GM23338 (cell line): ENCODE measurements around the gene UTS2. TPM values are rescaled to one million over a fixed set of nuclear protein-coding genes. Genes with fewer than 3 reads are reported as not detected.
A peak's percentile ranks its signal among the peaks of the same experiment; 100 is the strongest.

Source experiments
- ATAC-seq: fragments of 200-7000 bp; cut with Tn5 transposase; 3 replicates; pipeline ENCODE4 v1.9.1; 2020
- DNase-seq: peaks from one replicate; pipeline ENCODE4 v3.0.0-alpha.2; 2015; ENCODE audit warnings: low spot score
- H2AFZ ChIP-seq: fragments of 200-600 bp; sonication (generic); 2 replicates; pipeline ENCODE4 v1.8.0; 2016; ENCODE audit warnings: antibody characterized with exemption, mild to moderate bottlenecking, moderate library complexity
- H3F3A ChIP-seq: fragments of 200-600 bp; sonication (generic); replicated peaks from 2 replicates; pipeline ENCODE4 v1.8.0; 2017; ENCODE audit warnings: antibody characterized with exemption, mixed run types, low read depth
- H3K27ac ChIP-seq: fragments of 200-600 bp; sonication (generic); 2 replicates; pipeline ENCODE4 v1.6.1; 2016; ENCODE audit warnings: low read depth
- H3K27me3 ChIP-seq: fragments of 200-600 bp; sonication (generic); 2 replicates; pipeline ENCODE4 v1.8.0; 2016; ENCODE audit warnings: mild to moderate bottlenecking, mixed run types, moderate library complexity; ENCODE audit not compliant: insufficient read depth
- H3K36me3 ChIP-seq: fragments of 200-600 bp; sonication (generic); 2 replicates; pipeline ENCODE4 v1.8.0; 2016; ENCODE audit warnings: mild to moderate bottlenecking; ENCODE audit not compliant: insufficient read depth
- H3K4me1 ChIP-seq: fragments of 200-600 bp; sonication (generic); 2 replicates; pipeline ENCODE4 v1.8.0; 2016; ENCODE audit warnings: mild to moderate bottlenecking, moderate library complexity; ENCODE audit not compliant: insufficient read depth
- H3K4me2 ChIP-seq: fragments of 200-600 bp; sonication (generic); 2 replicates; pipeline ENCODE4 v1.7.1; 2017; ENCODE audit warnings: mixed run types
- H3K4me3 ChIP-seq: fragments of 200-600 bp; sonication (generic); 2 replicates; pipeline ENCODE4 v1.6.1; 2016; ENCODE audit warnings: mixed run types
- H3K79me2 ChIP-seq: fragments of 200-600 bp; sonication (generic); replicated peaks from 2 replicates; pipeline ENCODE4 v1.8.0; 2017; ENCODE audit warnings: mild to moderate bottlenecking; ENCODE audit not compliant: insufficient read depth
- H3K9me2 ChIP-seq: fragments of 200-600 bp; sonication (generic); 2 replicates; pipeline ENCODE4 v1.8.0; 2017; ENCODE audit not compliant: insufficient read depth
- H4K20me1 ChIP-seq: fragments of 200-600 bp; sonication (generic); replicated peaks from 2 replicates; pipeline ENCODE4 v1.8.0; 2017; ENCODE audit warnings: mild to moderate bottlenecking; ENCODE audit not compliant: insufficient read depth
- H3K27ac Mint-ChIP-seq: 2 replicates; pipeline ENCODE4 v1.8.0; 2020; ENCODE audit warnings: inconsistent platforms, mild to moderate bottlenecking, moderate library complexity, mixed read lengths
- H3K27me3 Mint-ChIP-seq: 3 replicates; pipeline ENCODE4 v1.8.0; 2022; ENCODE audit warnings: low read depth, mild to moderate bottlenecking, moderate library complexity, mixed read lengths, inconsistent platforms; ENCODE audit not compliant: insufficient read depth, poor library complexity
- H3K36me3 Mint-ChIP-seq: 3 replicates; pipeline ENCODE4 v1.8.0; 2021; ENCODE audit warnings: low read depth, mild to moderate bottlenecking, inconsistent platforms, moderate library complexity, mixed read lengths
- H3K4me1 Mint-ChIP-seq: 3 replicates; pipeline ENCODE4 v1.8.0; 2020; ENCODE audit warnings: mild to moderate bottlenecking, inconsistent platforms, mixed read lengths
- H3K4me3 Mint-ChIP-seq: 3 replicates; pipeline ENCODE4 v1.8.0; 2021; ENCODE audit warnings: moderate library complexity, mild to moderate bottlenecking, inconsistent platforms, mixed read lengths
- H3K9me3 Mint-ChIP-seq: 3 replicates; pipeline ENCODE4 v1.8.0; 2020; ENCODE audit warnings: moderate library complexity, mild to moderate bottlenecking, inconsistent platforms, mixed read lengths
- CREB1 ChIP-seq: fragments of 250-450 bp; sonication (Bioruptor Pico); IDR thresholded peaks from 2 replicates; pipeline ENCODE4 v1.5.0; 2020; ENCODE audit warnings: low read depth, mild to moderate bottlenecking, moderate library complexity
- ETS1 ChIP-seq: IDR thresholded peaks from 2 replicates; pipeline ENCODE4 v1.6.1; 2016; ENCODE audit warnings: antibody characterized with exemption
- EZH2 ChIP-seq: fragments of 200-600 bp; sonication (generic); IDR thresholded peaks from one replicate; pipeline ENCODE4 v1.8.0; 2017; ENCODE audit warnings: antibody characterized with exemption, mild to moderate bottlenecking, low read depth; ENCODE audit not compliant: unreplicated experiment
- EZH2phosphoT487 ChIP-seq: fragments of 200-600 bp; sonication (generic); IDR thresholded peaks from one replicate; pipeline ENCODE4 v1.8.1; 2018; ENCODE audit warnings: antibody characterized with exemption; ENCODE audit not compliant: unreplicated experiment
- POLR2AphosphoS5 ChIP-seq: IDR thresholded peaks from 2 replicates; pipeline ENCODE4 v1.6.1; 2016; ENCODE audit warnings: antibody characterized with exemption, low read depth
- REST ChIP-seq: IDR thresholded peaks from one replicate; pipeline ENCODE4 v1.6.1; 2018; ENCODE audit warnings: antibody characterized with exemption; ENCODE audit not compliant: unreplicated experiment
- STAT1 ChIP-seq: IDR thresholded peaks from one replicate; pipeline ENCODE4 v1.6.1; 2016; ENCODE audit warnings: antibody characterized with exemption; ENCODE audit not compliant: unreplicated experiment
- ZNF114 ChIP-seq: fragments of 250-450 bp; sonication (Bioruptor Pico); IDR thresholded peaks from 2 replicates; pipeline ENCODE4 v1.5.0; 2020; ENCODE audit warnings: mild to moderate bottlenecking, moderate library complexity
- ZNF462 ChIP-seq: fragments of 250-450 bp; sonication (Bioruptor Pico); IDR thresholded peaks from 2 replicates; pipeline ENCODE4 v1.5.0; 2020; ENCODE audit warnings: mild to moderate bottlenecking, moderate library complexity
- polyA plus RNA-seq: library from polyadenylated mRNA; unstranded; fragments of >200 nt; fragmentation: Nextera tagmentation; extraction: Ambion mirVana; gene quantifications from 2 replicates; pipeline ENCODE4 v1.2.1, GENCODE V29; 2016
- total RNA-seq: library from RNA; depleted of rRNA; stranded (reverse); fragments of >200 nt; shearing (Covaris generic); gene quantifications from 2 replicates; pipeline ENCODE4 v1.2.3, GENCODE V29; 2014

Gene UTS2
- total and polyA plus RNA-seq, 2 experiments from 2014 or later = not detected

GRCh38 chr1:7827126-7827955, 25.5 kb downstream of the UTS2 start (continued):
- TF ChIP-seq EZH2phosphoT487 = no peak
- TF ChIP-seq REST = no peak
- no peak for TF ChIP-seq POLR2AphosphoS5
- TF ChIP-seq STAT1 = no peak
- no peak for TF ChIP-seq EZH2

- H3K9me3 Mint-ChIP-seq = no peaks in the 10 kb centered on the region
- Histone ChIP-seq H3K27ac (no peak overlapping the region), H2AFZ (no peak overlapping the region), H3K4me3 (no peak overlapping the region), H3K4me2 (no peak overlapping the region), H3K27me3 (no peaks in the 10 kb centered on the region), H3F3A (no peaks in the 10 kb centered on the region), H3K4me1 (no peaks in the 10 kb centered on the region), H3K9me2 (no peaks in the 10 kb centered on the region), H3K36me3 (peaks cover 12% of the 10 kb centered on the region; the same call in 1 of the 2 replicates), H4K20me1 (no peaks in the 10 kb centered on the region), H3K79me2 (no peaks in the 10 kb centered on the region)
- H3K4me3 Mint-ChIP-seq = no peak overlapping the region
- H3K27me3 Mint-ChIP-seq = peaks cover 3% of the 10 kb centered on the region
- no peak for ATAC-seq
- no peak for TF ChIP-seq CREB1
- TF ChIP-seq POLR2AphosphoS5 = no peak
- no peak for TF ChIP-seq ZNF114 (CRISPR knock-in tag)
- DNase-seq = no peak
- H3K36me3 Mint-ChIP-seq = peaks cover 10% of the 10 kb centered on the region
- H3K4me1 Mint-ChIP-seq = no peaks in the 10 kb centered on the region
- no peak overlapping the region for H3K27ac Mint-ChIP-seq
Observed at GRCh38 chr1:7826363-7826762, 26.5 kb downstream of the UTS2 start.

- H2AFZ ChIP-seq = no peak overlapping the region
- H3F3A ChIP-seq = no peaks in the 10 kb centered on the region
- H3K79me2 ChIP-seq = no peaks in the 10 kb centered on the region
- no peaks in the 10 kb centered on the region for H4K20me1 ChIP-seq
- no peaks in the 10 kb centered on the region for H3K9me3 Mint-ChIP-seq
- peaks cover 3% of the 10 kb centered on the region for H3K27me3 Mint-ChIP-seq
- ATAC-seq (no peak), DNase-seq (no peak)
- H3K27ac ChIP-seq = peak overlapping the region; percentile 36; the same call in 1 of the 2 replicates
- H3K27me3 ChIP-seq = no peaks in the 10 kb centered on the region
- H3K4me3 Mint-ChIP-seq = no peak overlapping the region
- H3K4me2 ChIP-seq = no peak overlapping the region
- H3K36me3 ChIP-seq = peaks cover 12% of the 10 kb centered on the region; the same call in 1 of the 2 replicates
- H3K36me3 Mint-ChIP-seq = peaks cover 10% of the 10 kb centered on the region
- no peaks in the 10 kb centered on the region for H3K4me1 ChIP-seq
- H3K9me2 ChIP-seq = no peaks in the 10 kb centered on the region
- H3K4me1 Mint-ChIP-seq = no peaks in the 10 kb centered on the region
- H3K4me3 ChIP-seq = no peak overlapping the region
- no peak overlapping the region for H3K27ac Mint-ChIP-seq
- no peak for TF ChIP-seq ETS1
- TF ChIP-seq ZNF462 (CRISPR knock-in tag) = no peak
- TF ChIP-seq CREB1 = no peak
- TF ChIP-seq ZNF114 (CRISPR knock-in tag) = no peak
Observed at GRCh38 chr1:7824701-7825100, 28.2 kb downstream of the UTS2 start.
